SK-N-DZ (cell line): ENCODE results near the gene HSF5.

Experiments
- DNase-seq: peaks from one replicate; pipeline ENCODE4 v3.0.0-alpha.2; 2015; ENCODE audit warnings: low spot score

Gene HSF5

GRCh38 chr17:58388302-58389190 is 99.7 kb downstream of the HSF5 start:
- DNase-seq, result no peak

GRCh38 chr17:58387834-58388233 is 100.4 kb downstream of the HSF5 start:
- DNase-seq, result no peak

- DNase-seq, result no peak
Observed at GRCh38 chr17:58386708-58387107, 101.5 kb downstream of the HSF5 start.

GRCh38 chr17:58385359-58385899 is 102.8 kb downstream of the HSF5 start:
- DNase-seq, result peak; percentile 27

GRCh38 chr17:58384897-58385296 is 103.3 kb downstream of the HSF5 start:
- DNase-seq, result no peak

GRCh38 chr17:58383892-58384462 is 104.2 kb downstream of the HSF5 start:
- no peak for DNase-seq

- no peak for DNase-seq
Observed at GRCh38 chr17:58382872-58383242, 105.4 kb downstream of the HSF5 start.

- no peak for DNase-seq
Observed at GRCh38 chr17:58382108-58382871, 105.9 kb downstream of the HSF5 start.

- DNase-seq, result no peak
Observed at GRCh38 chr17:58381124-58382035, 106.8 kb downstream of the HSF5 start.

GRCh38 chr17:58380207-58381123 is 107.7 kb downstream of the HSF5 start:
- DNase-seq, result no peak

- no peak for DNase-seq
Observed at GRCh38 chr17:58379511-58379824, 108.7 kb downstream of the HSF5 start.

- no peak for DNase-seq
Observed at GRCh38 chr17:58378733-58379510, 109.3 kb downstream of the HSF5 start.

- no peak for DNase-seq
Observed at GRCh38 chr17:58377661-58378060, 110.5 kb downstream of the HSF5 start.

- no peak for DNase-seq
Observed at GRCh38 chr17:58377093-58377601, 111.1 kb downstream of the HSF5 start.

- no peak for DNase-seq
Observed at GRCh38 chr17:58376472-58377000, 111.7 kb downstream of the HSF5 start.

- DNase-seq, result no peak
Observed at GRCh38 chr17:58375811-58376210, 112.4 kb downstream of the HSF5 start.

- DNase-seq, result no peak
Observed at GRCh38 chr17:58375256-58375655, 113.0 kb downstream of the HSF5 start.

- DNase-seq, result no peak
Observed at GRCh38 chr17:58373923-58374322, 114.3 kb downstream of the HSF5 start.

GRCh38 chr17:58373003-58373402 is 115.2 kb downstream of the HSF5 start:
- no peak for DNase-seq
